WTC11 (cell line): ENCODE data around the gene HOXB5.

Experiments
- ATF1 ChIP-seq: sonication (generic); formaldehyde crosslinking; IDR thresholded peaks from 2 replicates; pipeline ENCODE4 v1.8.1; 2023; ENCODE audit warnings: mild to moderate bottlenecking, moderate library complexity, missing genetic modification reagents
- ATF3 ChIP-seq: sonication (generic); formaldehyde crosslinking; conservative IDR thresholded peaks from 2 replicates; pipeline ENCODE4 v1.8.1; 2022; ENCODE audit warnings: mild to moderate bottlenecking, missing genetic modification reagents
- CREB1 ChIP-seq: sonication (generic); formaldehyde crosslinking; IDR thresholded peaks from 2 replicates; pipeline ENCODE4 v1.8.0; 2023; ENCODE audit warnings: mild to moderate bottlenecking, missing genetic modification reagents
- CTCF ChIP-seq: fragments of 200-600 bp; IDR thresholded peaks from 2 replicates; pipeline ENCODE4 v1.8.0; 2022; ENCODE audit warnings: antibody characterized with exemption
- ESRRA ChIP-seq: sonication (generic); formaldehyde crosslinking; IDR thresholded peaks from 2 replicates; pipeline ENCODE4 v1.8.1; 2022; ENCODE audit warnings: mild to moderate bottlenecking, missing genetic modification reagents, borderline replicate concordance
- FOXP4 ChIP-seq: sonication (generic); formaldehyde crosslinking; IDR thresholded peaks from 2 replicates; pipeline ENCODE4 v1.8.0; 2022; ENCODE audit warnings: mild to moderate bottlenecking, missing genetic modification reagents
- GABPB1 ChIP-seq: sonication (generic); formaldehyde crosslinking; IDR thresholded peaks from 2 replicates; pipeline ENCODE4 v1.8.1; 2023; ENCODE audit warnings: mild to moderate bottlenecking, missing genetic modification reagents
- JUN ChIP-seq: sonication (generic); formaldehyde crosslinking; IDR thresholded peaks from 2 replicates; pipeline ENCODE4 v1.8.0; 2023; ENCODE audit warnings: mild to moderate bottlenecking, missing genetic modification reagents
- MAX ChIP-seq: sonication (generic); formaldehyde crosslinking; IDR thresholded peaks from 2 replicates; pipeline ENCODE4 v1.8.0; 2022; ENCODE audit warnings: mild to moderate bottlenecking, missing genetic modification reagents
- NFYB ChIP-seq: sonication (generic); formaldehyde crosslinking; conservative IDR thresholded peaks from 2 replicates; pipeline ENCODE4 v1.8.0; 2022; ENCODE audit warnings: low read depth, missing genetic modification reagents
- SP1 ChIP-seq: sonication (generic); formaldehyde crosslinking; conservative IDR thresholded peaks from 2 replicates; pipeline ENCODE4 v1.8.1; 2022; ENCODE audit warnings: missing genetic modification reagents
- USF1 ChIP-seq: sonication (generic); formaldehyde crosslinking; IDR thresholded peaks from 2 replicates; pipeline ENCODE4 v1.8.0; 2022; ENCODE audit warnings: mild to moderate bottlenecking, missing genetic modification reagents
- ZNF263 ChIP-seq: sonication (generic); formaldehyde crosslinking; IDR thresholded peaks from 2 replicates; pipeline ENCODE4 v1.8.1; 2022; ENCODE audit warnings: low read depth, mild to moderate bottlenecking, moderate library complexity, missing genetic modification reagents

GRCh38 chr17:48637323-48638260 lies 44.0 kb upstream of the HOXB5 start:
- TF ChIP-seq ESRRA (CRISPR knock-in tag), result no peak
- no peak for TF ChIP-seq CTCF
- TF ChIP-seq ATF1 (CRISPR knock-in tag), result no peak
- TF ChIP-seq SP1 (CRISPR knock-in tag), result no peak
- no peak for TF ChIP-seq JUN
- no peak for TF ChIP-seq USF1 (CRISPR knock-in tag)
- no peak for TF ChIP-seq ATF3
- TF ChIP-seq GABPB1 (CRISPR knock-in tag), result no peak
- no peak for TF ChIP-seq ZNF263 (CRISPR knock-in tag)
- TF ChIP-seq FOXP4, result no peak
- TF ChIP-seq MAX (CRISPR knock-in tag), result no peak
- TF ChIP-seq NFYB (CRISPR knock-in tag), result no peak
- no peak for TF ChIP-seq CREB1 (CRISPR knock-in tag)
